Measurements from ENCODE around the gene UBE2H. TPM values are rescaled to one million over a fixed set of nuclear protein-coding genes. Genes with fewer than 3 reads are reported as not detected.
"Not testable (repeated sequence)": the region's sequence is repeated elsewhere in the genome, so short reads cannot be mapped to it uniquely, and the experiment has no call there.

UBE2H gene
- total and polyA plus RNA-seq, 12 donors, result 26.0 to 222 (median 159) TPM

DNA sequence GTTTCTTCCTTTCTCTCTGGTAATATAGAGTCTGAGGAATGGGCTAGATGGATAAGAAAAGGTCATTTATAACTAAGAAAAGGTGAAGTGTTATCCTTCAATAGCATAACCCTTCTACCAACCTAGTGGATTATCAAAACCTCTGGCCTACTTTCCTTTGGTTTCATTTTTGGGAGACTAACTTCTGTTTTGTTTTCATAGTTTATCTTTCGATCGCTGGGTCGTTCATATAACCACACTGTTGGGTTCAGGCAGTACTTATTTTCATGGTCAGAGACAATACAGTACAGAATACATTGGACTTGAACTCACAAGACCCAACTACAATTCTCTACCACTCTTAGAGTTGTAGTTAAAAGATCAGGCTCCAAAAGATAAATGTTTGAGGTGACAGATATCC, 86.5 kb downstream of the UBE2H start:
- peak overlapping the region in 6 of 10 donors; percentile 10 to 91 (median 89) for H3K27ac ChIP-seq
- peaks cover 0 to 15% (median 0%) of the 10 kb centered on the region in 9 donors for H3K36me3 ChIP-seq
- no peak for ATAC-seq
- intact Hi-C loops (cut with DNase I), result loop anchor here in 1 of 10 donors (10.0 kb wide), 1 partner anchor 89 kb away; the partner anchor contains the start of gene UBE2H
- H3K4me1 ChIP-seq, result peaks cover 18 to 89% (median 67%) of the 10 kb centered on the region in 9 donors
- no peak for DNase-seq
- no peaks in the 10 kb centered on the region for H3K9me3 ChIP-seq
- TF ChIP-seq CTCF (IDR thresholded peaks at IDR 0.05), result no peak
- WGBS, 2 donors, result 76 to 82% methylated on average over 3 of the region's 3 CpGs
- no peaks in the 10 kb centered on the region for H3K27me3 ChIP-seq
- H3K4me3 ChIP-seq, result no peak overlapping the region

DNA sequence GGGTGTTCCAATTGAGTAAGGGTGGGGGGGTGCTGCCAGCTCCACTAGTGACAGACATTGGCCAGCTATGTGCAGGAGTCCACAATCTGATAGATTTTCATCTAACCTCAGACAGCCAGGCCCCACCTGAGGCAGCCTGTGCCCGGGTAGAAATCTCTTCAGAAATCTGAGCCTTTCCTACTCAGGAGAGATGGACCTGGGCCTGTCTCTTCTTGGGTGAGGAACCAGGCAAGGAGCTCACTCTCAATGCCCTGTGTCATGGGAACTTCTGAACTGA, 86.9 kb downstream of the UBE2H start:
- peaks cover 0 to 11% (median 0%) of the 10 kb centered on the region in 9 donors for H3K36me3 ChIP-seq
- no peaks in the 10 kb centered on the region for H3K9me3 ChIP-seq
- no peak for TF ChIP-seq CTCF (IDR thresholded peaks at IDR 0.05)
- no peak for DNase-seq
- intact Hi-C loops (cut with DNase I), result loop anchor here in 1 of 10 donors (10.0 kb wide), 1 partner anchor 89 kb away; the partner anchor contains the start of gene UBE2H
- H3K27ac ChIP-seq, result peak overlapping the region in 7 of 10 donors; percentile 10 to 91 (median 88)
- WGBS, 2 donors, result 62 to 68% methylated on average over 1 of the region's 1 CpG
- H3K4me3 ChIP-seq, result no peak overlapping the region
- H3K27me3 ChIP-seq, result no peaks in the 10 kb centered on the region
- H3K4me1 ChIP-seq, result peaks cover 21 to 89% (median 68%) of the 10 kb centered on the region in 9 donors
- ATAC-seq, result no peak

DNA sequence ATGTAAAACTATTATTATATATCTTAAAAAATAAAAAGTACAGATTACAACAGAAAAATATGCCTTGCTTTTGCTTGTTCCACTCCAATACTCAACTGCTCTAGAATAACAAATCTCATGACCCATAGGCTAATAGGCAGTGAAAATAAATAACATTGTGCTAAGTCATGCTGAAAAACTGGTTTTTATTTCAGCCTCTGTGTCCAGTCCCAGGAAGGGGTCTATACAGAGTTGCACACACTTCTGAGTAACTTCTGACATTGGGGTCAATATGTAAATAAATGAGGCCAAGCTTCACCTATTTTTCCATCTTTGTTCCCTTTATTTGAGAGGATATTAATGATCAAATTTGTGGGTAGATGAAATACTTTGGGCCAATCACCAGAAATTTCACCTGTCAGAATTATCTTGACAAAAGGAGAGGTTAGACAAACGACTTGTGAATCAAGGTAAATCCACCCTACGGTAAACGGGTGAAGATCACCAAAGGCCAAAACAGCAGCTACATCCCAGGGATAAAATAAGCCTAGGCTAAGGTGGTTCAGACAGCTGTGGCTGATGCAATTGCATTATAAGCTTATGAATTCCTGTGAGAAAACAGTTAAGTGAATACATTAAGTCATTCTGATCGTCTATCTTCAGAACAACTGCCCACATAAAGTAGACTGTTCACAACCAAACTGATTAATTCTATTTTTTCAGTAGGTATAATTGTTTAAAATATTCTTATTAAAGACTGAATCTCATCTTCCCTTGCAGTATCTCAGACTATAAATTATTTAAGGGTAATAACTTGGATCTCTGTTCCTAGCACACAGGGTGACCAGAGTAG, 87.5 kb downstream of the UBE2H start:
- Histone ChIP-seq H3K9me3 (no peaks in the 10 kb centered on the region), H3K4me1 (peaks cover 24 to 90% (median 71%) of the 10 kb centered on the region in 9 donors)
- WGBS, 2 donors, result 63 to 68% methylated on average over 4 of the region's 4 CpGs

DNA sequence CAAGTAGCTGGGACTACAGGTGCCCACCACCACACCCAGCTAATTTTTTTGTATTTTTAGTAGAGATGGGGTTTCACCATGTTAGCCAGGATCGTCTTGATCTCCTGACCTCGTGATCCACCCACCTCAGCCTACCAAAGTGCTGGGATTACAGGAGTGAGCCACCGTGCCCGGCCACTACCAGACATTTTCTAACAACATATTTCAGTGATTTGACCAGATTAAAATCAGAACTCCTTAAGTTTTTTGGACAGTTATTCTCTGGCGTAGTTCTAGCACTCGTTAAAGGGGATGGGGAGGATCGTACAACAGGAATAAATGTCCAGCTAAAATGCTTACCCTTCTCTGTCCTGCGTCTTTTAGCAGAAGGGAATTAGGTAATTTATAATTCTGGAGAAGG, 88.1 kb downstream of the UBE2H start:
- H3K27me3 ChIP-seq, ATAC-seq: not testable (repeated sequence)

More for the DNA sequence above, 87.5 kb downstream of the UBE2H start:
- Histone ChIP-seq H3K4me3 (no peak overlapping the region), H3K27ac (peak overlapping the region; percentile 15 to 91 (median 86)), H3K27me3 (no peaks in the 10 kb centered on the region), H3K36me3 (peaks cover 0 to 8% (median 0%) of the 10 kb centered on the region in 9 donors)
- intact Hi-C loops (cut with DNase I), result loop anchor here in 1 of 10 donors (10.0 kb wide), 1 partner anchor 89 kb away; the partner anchor contains the start of gene UBE2H
- ATAC-seq, result no peak
- DNase-seq, result no peak
- no peak for TF ChIP-seq CTCF (IDR thresholded peaks at IDR 0.05)

More for the DNA sequence above, 88.1 kb downstream of the UBE2H start:
- Histone ChIP-seq H3K27ac (peak overlapping the region; percentile 15 to 91 (median 86)), H3K4me1 (peaks cover 24 to 92% (median 76%) of the 10 kb centered on the region in 9 donors)
- intact Hi-C loops (cut with DNase I), result loop anchor here in 2 of 10 donors (5.0 to 10.0 kb wide), 2 partner anchors 88 to 90 kb away; partner anchors contain the start of gene UBE2H (in 2 of the 2)
- not testable (repeated sequence) for H3K36me3 ChIP-seq, H3K9me3 ChIP-seq, DNase-seq, H3K4me3 ChIP-seq
- WGBS, 2 donors, result 89 to 94% methylated on average over 8 of the region's 8 CpGs
